ENCODE data around the gene LGSN.

DNA sequence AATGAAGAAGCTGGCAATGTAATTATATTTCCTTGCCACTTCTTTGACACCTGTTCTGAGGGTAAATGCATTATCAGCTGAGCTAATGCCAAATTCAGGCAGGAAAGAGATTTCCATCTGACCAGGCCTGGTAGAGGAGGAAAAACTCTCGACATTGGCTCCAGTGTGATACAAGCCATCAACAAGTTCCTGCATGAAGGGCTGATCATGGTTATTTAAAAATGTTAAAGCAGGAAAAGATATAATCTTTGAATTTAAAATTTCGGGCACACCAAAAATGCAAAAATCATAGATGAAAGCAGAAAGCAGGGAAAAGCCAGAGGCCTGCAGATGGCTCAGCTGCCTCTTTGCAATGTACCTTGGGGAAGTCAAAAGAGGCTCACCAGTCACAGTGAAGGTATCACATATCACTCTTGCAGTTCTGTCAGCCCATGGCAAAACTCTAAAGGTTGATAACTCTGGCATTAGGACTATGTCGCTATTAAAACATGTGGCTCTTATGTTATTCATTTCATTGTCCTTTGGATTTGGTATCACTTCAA is 39.1 kb downstream of the LGSN start:
- TF ChIP-seq, protein P1, sequence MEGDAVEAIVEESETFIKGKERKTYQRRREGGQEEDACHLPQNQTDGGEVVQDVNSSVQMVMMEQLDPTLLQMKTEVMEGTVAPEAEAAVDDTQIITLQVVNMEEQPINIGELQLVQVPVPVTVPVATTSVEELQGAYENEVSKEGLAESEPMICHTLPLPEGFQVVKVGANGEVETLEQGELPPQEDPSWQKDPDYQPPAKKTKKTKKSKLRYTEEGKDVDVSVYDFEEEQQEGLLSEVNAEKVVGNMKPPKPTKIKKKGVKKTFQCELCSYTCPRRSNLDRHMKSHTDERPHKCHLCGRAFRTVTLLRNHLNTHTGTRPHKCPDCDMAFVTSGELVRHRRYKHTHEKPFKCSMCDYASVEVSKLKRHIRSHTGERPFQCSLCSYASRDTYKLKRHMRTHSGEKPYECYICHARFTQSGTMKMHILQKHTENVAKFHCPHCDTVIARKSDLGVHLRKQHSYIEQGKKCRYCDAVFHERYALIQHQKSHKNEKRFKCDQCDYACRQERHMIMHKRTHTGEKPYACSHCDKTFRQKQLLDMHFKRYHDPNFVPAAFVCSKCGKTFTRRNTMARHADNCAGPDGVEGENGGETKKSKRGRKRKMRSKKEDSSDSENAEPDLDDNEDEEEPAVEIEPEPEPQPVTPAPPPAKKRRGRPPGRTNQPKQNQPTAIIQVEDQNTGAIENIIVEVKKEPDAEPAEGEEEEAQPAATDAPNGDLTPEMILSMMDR (IDR thresholded peaks at IDR 0.05 in 4 of 5, conservative IDR thresholded peaks at IDR 0.05 in 1 of 5): no peak
- TF ChIP-seq POLR2A (IDR thresholded peaks at IDR 0.05): no peak

Data from gastrocnemius medialis (tissue), 4 donors.